K562 (cell line): ENCODE measurements around the gene ANXA9. TPM values are rescaled to one million over a fixed set of nuclear protein-coding genes. Genes with fewer than 3 reads are reported as not detected.

Source experiments
- ARID1B ChIP-seq: fragments of 450-650 bp; IDR thresholded peaks from 2 replicates; pipeline ENCODE4 v1.6.1; 2016; ENCODE audit warnings: antibody characterized with exemption, mild to moderate bottlenecking, inconsistent platforms
- ARID2 ChIP-seq: fragments of 450-650 bp; IDR thresholded peaks from 2 replicates; pipeline ENCODE4 v1.6.1; 2017; ENCODE audit warnings: antibody characterized with exemption, mild to moderate bottlenecking
- HCFC1 ChIP-seq: IDR thresholded peaks from 2 replicates; pipeline ENCODE4 v1.6.1; 2012; ENCODE audit warnings: low read depth, low read length, improper control_type of control experiment
- JUND ChIP-seq, 2 experiments: IDR thresholded peaks; 2 replicates in 1 of 2; 3 replicates in 1 of 2; pipeline ENCODE4 v1.6.1; 2011; ENCODE audit warnings: borderline replicate concordance in 2 of 2, low read depth in 2 of 2, low read length in 2 of 2, improper control_type of control experiment in 1 of 2, missing biosample characterization in 1 of 2, missing genetic modification characterization in 1 of 2, missing genetic modification reagents in 1 of 2
- KDM1A ChIP-seq, 2 experiments: fragments of 450-650 bp; IDR thresholded peaks; 2 replicates each; pipeline ENCODE4 v1.6.1; 2016; ENCODE audit warnings: mild to moderate bottlenecking in 2 of 2
- PHB ChIP-seq: fragments of 250-450 bp; sonication (Bioruptor Pico); IDR thresholded peaks from 2 replicates; pipeline ENCODE4 v1.5.0; 2021
- RB1 ChIP-seq: fragments of 450-650 bp; IDR thresholded peaks from 2 replicates; pipeline ENCODE4 v1.6.1; 2017; ENCODE audit warnings: low read depth, mild to moderate bottlenecking
- RCOR1 ChIP-seq, 2 experiments: IDR thresholded peaks; 2 replicates each; pipeline ENCODE4 v1.6.1; 2012; ENCODE audit warnings: low read depth in 2 of 2, low read length in 2 of 2, borderline replicate concordance in 1 of 2, improper control_type of control experiment in 1 of 2
- SMAD4 ChIP-seq: fragments of 250-450 bp; sonication (Bioruptor Pico); conservative IDR thresholded peaks from 2 replicates; pipeline ENCODE4 v1.8.0; 2021; ENCODE audit warnings: inconsistent platforms, mild to moderate bottlenecking, moderate library complexity
- SP1 ChIP-seq: sonication (generic); formaldehyde crosslinking; IDR thresholded peaks from 2 replicates; pipeline ENCODE4 v1.8.1; 2022; ENCODE audit warnings: mild to moderate bottlenecking, missing genetic modification reagents
- STAG1 ChIP-seq: sonication (generic); formaldehyde crosslinking; IDR thresholded peaks from 2 replicates; pipeline ENCODE4 v1.5.0; 2020; ENCODE audit warnings: missing genetic modification reagents, borderline replicate concordance
- TBP ChIP-seq: optimal IDR thresholded peaks from 2 replicates; pipeline ENCODE3; 2011; ENCODE audit warnings: low read depth, low read length, improper control_type of control experiment
- TEAD4 ChIP-seq, 2 experiments: sonication (generic) in 1 of 2; formaldehyde crosslinking in 1 of 2; IDR thresholded peaks; 2 replicates each; pipeline versions ENCODE4 v1.6.1 to v1.8.0; 2012 to 2022; ENCODE audit warnings: borderline replicate concordance in 1 of 2, inconsistent platforms in 1 of 2, low read length in 1 of 2, mild to moderate bottlenecking in 1 of 2, missing genetic modification reagents in 1 of 2
- polyA plus RNA-seq, 8 experiments: library from polyadenylated mRNA; depleted of rRNA in 4 of 8; stranded (reverse) in 5 of 8; unstranded in 3 of 8; fragments of >200 nt; fragmentation: Nextera tagmentation in 2 of 8; fragmentation: Illumina TruSeq in 1 of 8; extraction: Ambion mirVana in 2 of 8; extraction: Trizol in 1 of 8; gene quantifications; 2 replicates each; pipeline versions ENCODE4 v1.2.1 to v1.2.3, GENCODE V29; 2011 to 2014; ENCODE audit warnings: inconsistent platforms in 1 of 8, missing spikeins in 1 of 8
- total RNA-seq, 7 experiments: library from RNA; depleted of rRNA in 6 of 7; stranded (reverse); fragments of >200 nt in 6 of 7; fragmentation: Illumina TruSeq in 2 of 7; extraction: Trizol in 2 of 7; gene quantifications; 2 replicates each; pipeline versions ENCODE4 v1.2.1 to v1.2.3, GENCODE V29; 2011 to 2021; ENCODE audit warnings: low replicate concordance in 1 of 7
- TF ChIP-seq, protein P1 (sequence below): fragments of 200-800 bp; sonication (Bioruptor generic); IDR thresholded peaks from 2 replicates; pipeline ENCODE4 v1.6.1; 2017; ENCODE audit warnings: missing genetic modification characterization, missing compliant biosample characterization
- TF ChIP-seq, protein P2 (sequence below), 2 experiments: fragments of 150-350 bp in 1 of 2; IDR thresholded peaks; 2 replicates each; pipeline ENCODE4 v1.6.1; 2012 to 2016; ENCODE audit warnings: low read depth in 2 of 2, low read length in 2 of 2, mild to moderate bottlenecking in 1 of 2, moderate library complexity in 1 of 2
- TF ChIP-seq, protein P3 (sequence below), 2 experiments: fragments of 450-650 bp; conservative IDR thresholded peaks; 2 replicates each; pipeline ENCODE4 v1.6.1; 2017; ENCODE audit warnings: mild to moderate bottlenecking in 2 of 2, moderate library complexity in 2 of 2
- TF ChIP-seq, protein P4 (sequence below): IDR thresholded peaks from 2 replicates; pipeline ENCODE4 v1.6.1; 2014; ENCODE audit warnings: antibody characterized with exemption

The ANXA9 gene
- total and polyA plus RNA-seq, 9 of the 15 experiments (the other 6 are each of a cell fraction or from before 2014, with no cell fraction given) = 0.24 to 1.6 (median 0.57) TPM

DNA sequence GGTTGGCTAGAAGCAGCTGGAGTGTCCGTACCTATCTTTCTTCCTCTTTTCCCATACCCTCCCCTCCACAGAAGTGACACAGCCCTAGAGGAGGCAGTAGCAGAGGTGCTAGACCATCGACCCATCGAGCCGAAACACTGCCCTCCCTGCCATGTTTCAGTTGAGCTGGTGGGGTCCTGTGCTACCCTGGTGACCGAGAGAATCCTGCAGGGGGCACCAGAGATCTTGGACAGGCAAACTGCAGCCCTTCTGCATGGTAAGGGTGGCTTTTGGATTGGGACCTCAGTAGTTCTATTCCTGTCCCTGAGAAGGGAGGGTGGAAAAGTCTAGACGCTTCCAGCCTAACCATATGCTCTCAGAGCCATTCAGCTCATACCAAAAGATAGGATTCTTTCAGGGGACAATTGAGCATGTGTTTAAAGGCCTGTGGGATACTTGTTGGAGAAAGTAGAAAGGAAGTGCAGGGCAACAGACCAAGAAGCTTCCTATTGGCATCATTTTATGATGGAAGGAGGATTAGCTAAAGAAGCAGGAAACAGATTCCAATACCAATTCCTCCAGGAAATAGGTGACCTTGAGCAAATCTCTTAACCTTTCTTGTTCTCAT lies 42.6 kb downstream of the ANXA9 start (continued):
- 0 out of 2 replicates have a peak, but pooled peaks have one; percentile 18 for TF ChIP-seq RB1
- 0 out of 2 replicates have a peak, but pooled peaks have one; percentile 3 for TF ChIP-seq TEAD4 (IDR thresholded peaks at IDR 0.05; ENCODE audit: low read length)
- no peak for TF ChIP-seq TEAD4 (CRISPR knock-in tag; IDR thresholded peaks at IDR 0.05; ENCODE audit: borderline replicate concordance)
- no peak for TF ChIP-seq KDM1A (IDR thresholded peaks at IDR 0.05)
- TF ChIP-seq ARID2 = peak; percentile 83; the same call in 1 of the 2 replicates
- TF ChIP-seq, protein P1, sequence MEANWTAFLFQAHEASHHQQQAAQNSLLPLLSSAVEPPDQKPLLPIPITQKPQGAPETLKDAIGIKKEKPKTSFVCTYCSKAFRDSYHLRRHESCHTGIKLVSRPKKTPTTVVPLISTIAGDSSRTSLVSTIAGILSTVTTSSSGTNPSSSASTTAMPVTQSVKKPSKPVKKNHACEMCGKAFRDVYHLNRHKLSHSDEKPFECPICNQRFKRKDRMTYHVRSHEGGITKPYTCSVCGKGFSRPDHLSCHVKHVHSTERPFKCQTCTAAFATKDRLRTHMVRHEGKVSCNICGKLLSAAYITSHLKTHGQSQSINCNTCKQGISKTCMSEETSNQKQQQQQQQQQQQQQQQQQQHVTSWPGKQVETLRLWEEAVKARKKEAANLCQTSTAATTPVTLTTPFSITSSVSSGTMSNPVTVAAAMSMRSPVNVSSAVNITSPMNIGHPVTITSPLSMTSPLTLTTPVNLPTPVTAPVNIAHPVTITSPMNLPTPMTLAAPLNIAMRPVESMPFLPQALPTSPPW = peak; percentile 25; the same call in 1 of the 2 replicates
- peak; percentile 52; the same call in 1 of the 2 replicates for TF ChIP-seq STAG1
- TF ChIP-seq, protein P2, sequence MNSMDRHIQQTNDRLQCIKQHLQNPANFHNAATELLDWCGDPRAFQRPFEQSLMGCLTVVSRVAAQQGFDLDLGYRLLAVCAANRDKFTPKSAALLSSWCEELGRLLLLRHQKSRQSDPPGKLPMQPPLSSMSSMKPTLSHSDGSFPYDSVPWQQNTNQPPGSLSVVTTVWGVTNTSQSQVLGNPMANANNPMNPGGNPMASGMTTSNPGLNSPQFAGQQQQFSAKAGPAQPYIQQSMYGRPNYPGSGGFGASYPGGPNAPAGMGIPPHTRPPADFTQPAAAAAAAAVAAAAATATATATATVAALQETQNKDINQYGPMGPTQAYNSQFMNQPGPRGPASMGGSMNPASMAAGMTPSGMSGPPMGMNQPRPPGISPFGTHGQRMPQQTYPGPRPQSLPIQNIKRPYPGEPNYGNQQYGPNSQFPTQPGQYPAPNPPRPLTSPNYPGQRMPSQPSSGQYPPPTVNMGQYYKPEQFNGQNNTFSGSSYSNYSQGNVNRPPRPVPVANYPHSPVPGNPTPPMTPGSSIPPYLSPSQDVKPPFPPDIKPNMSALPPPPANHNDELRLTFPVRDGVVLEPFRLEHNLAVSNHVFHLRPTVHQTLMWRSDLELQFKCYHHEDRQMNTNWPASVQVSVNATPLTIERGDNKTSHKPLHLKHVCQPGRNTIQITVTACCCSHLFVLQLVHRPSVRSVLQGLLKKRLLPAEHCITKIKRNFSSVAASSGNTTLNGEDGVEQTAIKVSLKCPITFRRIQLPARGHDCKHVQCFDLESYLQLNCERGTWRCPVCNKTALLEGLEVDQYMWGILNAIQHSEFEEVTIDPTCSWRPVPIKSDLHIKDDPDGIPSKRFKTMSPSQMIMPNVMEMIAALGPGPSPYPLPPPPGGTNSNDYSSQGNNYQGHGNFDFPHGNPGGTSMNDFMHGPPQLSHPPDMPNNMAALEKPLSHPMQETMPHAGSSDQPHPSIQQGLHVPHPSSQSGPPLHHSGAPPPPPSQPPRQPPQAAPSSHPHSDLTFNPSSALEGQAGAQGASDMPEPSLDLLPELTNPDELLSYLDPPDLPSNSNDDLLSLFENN (IDR thresholded peaks at IDR 0.05; ENCODE audit: low read depth in 2 of 2, low read length in 2 of 2) = 0 out of 4 replicates have a peak, but pooled peaks of 1 of the 2 experiments have one; percentile 44
- TF ChIP-seq JUND (IDR thresholded peaks at IDR 0.05; ENCODE audit: borderline replicate concordance, low read depth, low read length) = peak; percentile 19; the same call in 1 of the 2 replicates
- no peak for TF ChIP-seq JUND (tag; IDR thresholded peaks at IDR 0.05; ENCODE audit: borderline replicate concordance, low read depth, low read length)
- TF ChIP-seq HCFC1 = peak; percentile 24; the same call in 1 of the 2 replicates
- TF ChIP-seq ARID1B = no peak
- peak; percentile 15 for TF ChIP-seq TBP
- TF ChIP-seq SMAD4 = 0 out of 2 replicates have a peak, but pooled peaks have one; percentile 18
- TF ChIP-seq, protein P3, sequence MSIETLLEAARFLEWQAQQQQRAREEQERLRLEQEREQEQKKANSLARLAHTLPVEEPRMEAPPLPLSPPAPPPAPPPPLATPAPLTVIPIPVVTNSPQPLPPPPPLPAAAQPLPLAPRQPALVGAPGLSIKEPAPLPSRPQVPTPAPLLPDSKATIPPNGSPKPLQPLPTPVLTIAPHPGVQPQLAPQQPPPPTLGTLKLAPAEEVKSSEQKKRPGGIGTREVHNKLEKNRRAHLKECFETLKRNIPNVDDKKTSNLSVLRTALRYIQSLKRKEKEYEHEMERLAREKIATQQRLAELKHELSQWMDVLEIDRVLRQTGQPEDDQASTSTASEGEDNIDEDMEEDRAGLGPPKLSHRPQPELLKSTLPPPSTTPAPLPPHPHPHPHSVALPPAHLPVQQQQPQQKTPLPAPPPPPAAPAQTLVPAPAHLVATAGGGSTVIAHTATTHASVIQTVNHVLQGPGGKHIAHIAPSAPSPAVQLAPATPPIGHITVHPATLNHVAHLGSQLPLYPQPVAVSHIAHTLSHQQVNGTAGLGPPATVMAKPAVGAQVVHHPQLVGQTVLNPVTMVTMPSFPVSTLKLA (conservative IDR thresholded peaks at IDR 0.05) = 0 out of 4 replicates have a peak, but pooled peaks of 1 of the 2 experiments have one; percentile 23
- TF ChIP-seq, protein P4, sequence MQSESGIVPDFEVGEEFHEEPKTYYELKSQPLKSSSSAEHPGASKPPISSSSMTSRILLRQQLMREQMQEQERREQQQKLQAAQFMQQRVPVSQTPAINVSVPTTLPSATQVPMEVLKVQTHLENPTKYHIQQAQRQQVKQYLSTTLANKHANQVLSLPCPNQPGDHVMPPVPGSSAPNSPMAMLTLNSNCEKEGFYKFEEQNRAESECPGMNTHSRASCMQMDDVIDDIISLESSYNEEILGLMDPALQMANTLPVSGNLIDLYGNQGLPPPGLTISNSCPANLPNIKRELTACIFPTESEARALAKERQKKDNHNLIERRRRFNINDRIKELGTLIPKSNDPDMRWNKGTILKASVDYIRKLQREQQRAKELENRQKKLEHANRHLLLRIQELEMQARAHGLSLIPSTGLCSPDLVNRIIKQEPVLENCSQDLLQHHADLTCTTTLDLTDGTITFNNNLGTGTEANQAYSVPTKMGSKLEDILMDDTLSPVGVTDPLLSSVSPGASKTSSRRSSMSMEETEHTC = no peak
- TF ChIP-seq SP1 (CRISPR knock-in tag) = peak; percentile 44; the same call in 1 of the 2 replicates
- TF ChIP-seq RCOR1 (IDR thresholded peaks at IDR 0.05; ENCODE audit: borderline replicate concordance in 1 of 2, low read depth in 2 of 2, low read length in 2 of 2) = peak in 1 of 2 experiments; percentile 29; a peak in 1 of 4 replicates
- no peak for TF ChIP-seq PHB (CRISPR knock-in tag)
